MCF 10A (cell line): Measurements from ENCODE around the gene GALNS. TPM values are rescaled to one million over a fixed set of nuclear protein-coding genes. Genes with fewer than 3 reads are reported as not detected.
"Not testable (repeated sequence)": the region's sequence is repeated elsewhere in the genome, so short reads cannot be mapped to it uniquely, and the experiment has no call there.

Experiments
- BruUV-seq: library from RNA; stranded (reverse); fragments of 400-500 nt; replicated peaks from 2 replicates; lab custom pipeline; 2021; lab: Mats Ljungman, UMichigan
- CTCF ChIA-PET: fragments of 300-600 bp; sonication (Branson Sonifier 250); formaldehyde crosslinking; extraction: SDS; loops from one replicate; lab custom pipeline; 2021; ENCODE audit warnings: antibody characterized with exemption, inconsistent platforms; lab: Yijun Ruan, JAX
- POLR2A ChIA-PET: fragments of 300-600, 350-650 bp; sonication (Branson Sonifier 250); formaldehyde crosslinking; extraction: SDS; loops from one replicate; lab custom pipeline; 2020; ENCODE audit warnings: antibody characterized with exemption, inconsistent platforms; lab: Yijun Ruan, JAX
- DNase-seq: peaks from one replicate; pipeline ENCODE4 v3.0.0-alpha.2; 2018; ENCODE audit not compliant: unreplicated experiment
- H3K27ac Mint-ChIP-seq: one replicate; pipeline ENCODE4 v1.8.0; 2022; ENCODE audit warnings: mild to moderate bottlenecking, low read depth, mixed read lengths; ENCODE audit not compliant: unreplicated experiment
- H3K27me3 Mint-ChIP-seq: one replicate; pipeline ENCODE4 v1.8.0; 2022; ENCODE audit warnings: mixed read lengths; ENCODE audit not compliant: insufficient read depth, unreplicated experiment
- H3K36me3 Mint-ChIP-seq: one replicate; pipeline ENCODE4 v1.8.0; 2022; ENCODE audit warnings: mild to moderate bottlenecking, moderate library complexity, mixed read lengths; ENCODE audit not compliant: insufficient read depth, unreplicated experiment
- H3K4me1 Mint-ChIP-seq: one replicate; pipeline ENCODE4 v1.8.0; 2022; ENCODE audit warnings: mixed read lengths; ENCODE audit not compliant: insufficient read depth, unreplicated experiment
- H3K4me3 Mint-ChIP-seq: one replicate; pipeline ENCODE4 v1.8.0; 2022; ENCODE audit warnings: mild to moderate bottlenecking, moderate library complexity, mixed read lengths; ENCODE audit not compliant: unreplicated experiment
- H3K9me3 Mint-ChIP-seq: one replicate; pipeline ENCODE4 v1.8.0; 2022; ENCODE audit warnings: mixed read lengths; ENCODE audit not compliant: unreplicated experiment
- CTCF ChIP-seq: fragments of 200-600 bp; IDR thresholded peaks from one replicate; pipeline ENCODE4 v1.8.0; 2022; ENCODE audit warnings: antibody characterized with exemption, mild to moderate bottlenecking; ENCODE audit not compliant: unreplicated experiment
- intact Hi-C: fragments of 100-400 bp; cut with micrococcal nuclease; formaldehyde crosslinking; loops from 2 replicates; pipeline ENCODE4 v1.14.1; 2022
- total RNA-seq: library from RNA; stranded (reverse); gene quantifications from 2 replicates; pipeline ENCODE4 v1.2.3, GENCODE V29; 2022

The GALNS gene
- total RNA-seq, 1 experiment from 2014 or later, result 26.0 TPM

GRCh38 chr16:88790312-88791211 lies 66.2 kb downstream of the GALNS start:
- Mint-ChIP-seq H3K27ac (no peak overlapping the region), H3K9me3 (no peaks in the 10 kb centered on the region), H3K36me3 (no peaks in the 10 kb centered on the region), H3K27me3 (no peaks in the 10 kb centered on the region), H3K4me1 (no peaks in the 10 kb centered on the region), H3K4me3 (no peak overlapping the region)
- ChIA-PET POLR2A (no interaction called here), CTCF (interaction anchor here (0.7 kb wide), 1 partner anchor 116 kb away, joined by 3 read pairs; no protein-coding TSS in a partner anchor)
- no TSS peak for BruUV-seq
- no peak for DNase-seq
- intact Hi-C loops, result no loop called here
- no peak for TF ChIP-seq CTCF

- H3K9me3 Mint-ChIP-seq, result no peaks in the 10 kb centered on the region
- TF ChIP-seq CTCF, result no peak
- POLR2A ChIA-PET, result no interaction called here
- no peaks in the 10 kb centered on the region for H3K36me3 Mint-ChIP-seq
- intact Hi-C loops, result no loop called here
- H3K4me3 Mint-ChIP-seq, result no peak overlapping the region
- no peaks in the 10 kb centered on the region for H3K4me1 Mint-ChIP-seq
- DNase-seq, result no peak
- BruUV-seq, result no TSS peak
- H3K27ac Mint-ChIP-seq, result no peak overlapping the region
- H3K27me3 Mint-ChIP-seq, result no peaks in the 10 kb centered on the region
- CTCF ChIA-PET, result interaction anchor here (0.6 to 0.9 kb wide), 3 partner anchors 17 to 115 kb away, joined by 3 to 4 read pairs (median 3); no protein-coding TSS in a partner anchor
Observed at GRCh38 chr16:88789594-88789993, 67.2 kb downstream of the GALNS start.

- ChIA-PET CTCF (interaction anchor here (0.6 to 0.9 kb wide), 3 partner anchors 16 to 826 kb away, joined by 3 to 4 read pairs (median 3); no protein-coding TSS in a partner anchor), POLR2A (interaction anchor here (0.6 to 1.0 kb wide), 3 partner anchors 14 to 163 kb away, joined by 3 read pairs; no protein-coding TSS in a partner anchor)
- H3K4me3 Mint-ChIP-seq, H3K9me3 Mint-ChIP-seq, DNase-seq, H3K4me1 Mint-ChIP-seq, BruUV-seq, H3K36me3 Mint-ChIP-seq, H3K27me3 Mint-ChIP-seq, intact Hi-C loops, H3K27ac Mint-ChIP-seq: not testable (repeated sequence)
Observed at GRCh38 chr16:88788749-88789148, 68.0 kb downstream of the GALNS start.

GRCh38 chr16:88787579-88788314 lies 69.0 kb downstream of the GALNS start:
- intact Hi-C loops, result no loop called here
- POLR2A ChIA-PET, result interaction anchor here (0.6 to 1.4 kb wide), 5 partner anchors 12 to 870 kb away, joined by 3 to 4 read pairs (median 3); partner anchors contain the start of genes CHMP1A and SPATA33

More at GRCh38 chr16:88787579-88788314, 69.0 kb downstream of the GALNS start:
- CTCF ChIA-PET, result interaction anchor here (0.6 to 3.2 kb wide), 6 partner anchors 21 to 827 kb away, joined by 3 to 21 read pairs (median 4); no protein-coding TSS in a partner anchor
- Mint-ChIP-seq H3K4me3 (no peak overlapping the region), H3K36me3 (no peaks in the 10 kb centered on the region), H3K27me3 (no peaks in the 10 kb centered on the region), H3K27ac (no peak overlapping the region), H3K9me3 (no peaks in the 10 kb centered on the region), H3K4me1 (peaks cover 9% of the 10 kb centered on the region)
- TF ChIP-seq CTCF, result no peak
- no peak for DNase-seq
- BruUV-seq, result no TSS peak
